HG03469 (cell line): ENCODE results near the gene GXYLT2.

Experiments used
- ATAC-seq: cut with Tn5 transposase; IDR thresholded peaks from one replicate; pipeline ENCODE4 v1.9.1; 2021; ENCODE audit warnings: mild to moderate bottlenecking, moderate library complexity, moderate number of reproducible peaks; ENCODE audit not compliant: unreplicated experiment

The GXYLT2 gene

GRCh38 chr3:73007992-73008712 lies 120.3 kb downstream of the GXYLT2 start:
- no peak for ATAC-seq

GRCh38 chr3:73009008-73009407 lies 121.2 kb downstream of the GXYLT2 start:
- no peak for ATAC-seq

GRCh38 chr3:73009750-73010149 lies 121.9 kb downstream of the GXYLT2 start:
- no peak for ATAC-seq

- no peak for ATAC-seq
Measured at GRCh38 chr3:73010158-73010557, 122.3 kb downstream of the GXYLT2 start.

GRCh38 chr3:73018298-73018697 lies 130.5 kb downstream of the GXYLT2 start:
- no peak for ATAC-seq

- ATAC-seq: no peak
Measured at GRCh38 chr3:73018790-73019441, 131.1 kb downstream of the GXYLT2 start.

GRCh38 chr3:73021301-73021835 lies 133.5 kb downstream of the GXYLT2 start:
- no peak for ATAC-seq

GRCh38 chr3:73024836-73025235 lies 137.0 kb downstream of the GXYLT2 start:
- no peak for ATAC-seq

- ATAC-seq: no peak
Measured at GRCh38 chr3:73026111-73026759, 138.4 kb downstream of the GXYLT2 start.
